Vagina (tissue), 2 donors: ENCODE measurements around the gene NYNRIN. TPM values are rescaled to one million over a fixed set of nuclear protein-coding genes. Genes with fewer than 3 reads are reported as not detected.

Experiments
- DNase-seq, 2 donors: peaks; one replicate each; pipeline ENCODE4 v3.0.0-alpha.2; 2017; ENCODE audit errors: extremely low spot score in 2 of 2
- H3K27ac ChIP-seq: fragments of 200-600 bp; sonication (generic); one replicate; pipeline ENCODE4 v1.5.1; 2019
- H3K27me3 ChIP-seq: fragments of 200-600 bp; sonication (generic); one replicate; pipeline ENCODE4 v1.5.1; 2019
- H3K36me3 ChIP-seq, 2 donors: fragments of 200-600 bp; sonication (generic); one replicate each; pipeline ENCODE4 v1.5.1; 2017 to 2019
- H3K4me1 ChIP-seq: fragments of 200-600 bp; sonication (generic); one replicate; pipeline ENCODE4 v1.5.1; 2019
- H3K4me3 ChIP-seq, 2 donors: fragments of 200-600 bp; sonication (generic); 1 replicate in 1 of 2; 2 replicates in 1 of 2; pipeline ENCODE4 v1.5.1; 2016 to 2019
- H3K9me3 ChIP-seq: fragments of 200-600 bp; sonication (generic); one replicate; pipeline ENCODE4 v1.5.1; 2019
- POLR2A ChIP-seq, 2 donors: fragments of 450-650 bp; IDR thresholded peaks; one replicate each; pipeline ENCODE4 v1.6.1; 2017; ENCODE audit warnings: antibody characterized with exemption in 2 of 2, mild to moderate bottlenecking in 2 of 2, moderate library complexity in 2 of 2
- POLR2AphosphoS5 ChIP-seq, 2 donors: sonication (generic); formaldehyde crosslinking; IDR thresholded peaks; one replicate each; pipeline ENCODE4 v1.9.0; 2017; ENCODE audit warnings: antibody characterized with exemption in 2 of 2, mild to moderate bottlenecking in 2 of 2, low read depth in 1 of 2; ENCODE audit not compliant: insufficient read depth in 1 of 2
- intact Hi-C: fragments of 100-400 bp; cut with DNase I; formaldehyde crosslinking; loops from one replicate; pipeline ENCODE4 v1.15.1; 2023
- total RNA-seq: library from RNA; depleted of rRNA; stranded (reverse); fragments of >200 nt; gene quantifications from one replicate; pipeline ENCODE4 v1.2.3, GENCODE V29; 2016
- TF ChIP-seq, protein P1 (sequence below), 3 experiments: fragments of 450-650 bp in 2 of 3; fragments of 200-600 bp in 1 of 3; sonication (generic) in 1 of 3; IDR thresholded peaks; one replicate each; pipeline ENCODE4 v1.5.1; 2017 to 2019; ENCODE audit warnings: antibody characterized with exemption in 3 of 3, mild to moderate bottlenecking in 2 of 3, moderate library complexity in 2 of 3

The NYNRIN gene
- total RNA-seq, 1 donor from 2014 or later = 14.7 TPM

DNA sequence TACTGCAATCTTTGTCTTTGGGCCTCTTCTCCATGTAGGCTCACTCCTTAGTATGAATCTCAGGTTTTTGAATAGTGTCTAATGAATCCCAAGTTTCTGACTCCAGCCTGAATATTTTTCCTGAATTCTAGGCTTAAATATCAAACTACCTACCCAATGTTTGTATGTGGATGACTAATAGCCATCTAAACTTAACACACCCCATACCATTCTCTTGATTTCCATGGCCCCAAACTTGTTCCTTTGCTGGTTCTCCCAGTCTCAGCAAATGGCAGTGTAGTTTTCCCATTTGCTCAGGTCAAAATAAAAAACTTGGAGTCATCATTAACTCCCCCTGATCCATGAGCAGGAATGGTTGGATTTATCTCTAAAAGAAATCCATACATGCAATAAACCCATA is 62.5 kb downstream of the NYNRIN start:
- no peak for DNase-seq
- Histone ChIP-seq H3K4me1 (no peaks in the 10 kb centered on the region), H3K27ac (no peak overlapping the region), H3K27me3 (no peaks in the 10 kb centered on the region), H3K9me3 (no peaks in the 10 kb centered on the region), H3K4me3 (no peak overlapping the region), H3K36me3 (no peaks in the 10 kb centered on the region)
- TF ChIP-seq POLR2A (IDR thresholded peaks at IDR 0.05) (no peak), POLR2AphosphoS5 (IDR thresholded peaks at IDR 0.05; ENCODE audit: insufficient read depth in 1 of 2, low read depth in 1 of 2) (no peak)
- TF ChIP-seq, protein P1, sequence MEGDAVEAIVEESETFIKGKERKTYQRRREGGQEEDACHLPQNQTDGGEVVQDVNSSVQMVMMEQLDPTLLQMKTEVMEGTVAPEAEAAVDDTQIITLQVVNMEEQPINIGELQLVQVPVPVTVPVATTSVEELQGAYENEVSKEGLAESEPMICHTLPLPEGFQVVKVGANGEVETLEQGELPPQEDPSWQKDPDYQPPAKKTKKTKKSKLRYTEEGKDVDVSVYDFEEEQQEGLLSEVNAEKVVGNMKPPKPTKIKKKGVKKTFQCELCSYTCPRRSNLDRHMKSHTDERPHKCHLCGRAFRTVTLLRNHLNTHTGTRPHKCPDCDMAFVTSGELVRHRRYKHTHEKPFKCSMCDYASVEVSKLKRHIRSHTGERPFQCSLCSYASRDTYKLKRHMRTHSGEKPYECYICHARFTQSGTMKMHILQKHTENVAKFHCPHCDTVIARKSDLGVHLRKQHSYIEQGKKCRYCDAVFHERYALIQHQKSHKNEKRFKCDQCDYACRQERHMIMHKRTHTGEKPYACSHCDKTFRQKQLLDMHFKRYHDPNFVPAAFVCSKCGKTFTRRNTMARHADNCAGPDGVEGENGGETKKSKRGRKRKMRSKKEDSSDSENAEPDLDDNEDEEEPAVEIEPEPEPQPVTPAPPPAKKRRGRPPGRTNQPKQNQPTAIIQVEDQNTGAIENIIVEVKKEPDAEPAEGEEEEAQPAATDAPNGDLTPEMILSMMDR (IDR thresholded peaks at IDR 0.05) = no peak
- intact Hi-C loops = no loop called here

- Histone ChIP-seq H3K4me3 (no peak overlapping the region), H3K4me1 (no peaks in the 10 kb centered on the region), H3K27me3 (no peaks in the 10 kb centered on the region), H3K36me3 (no peaks in the 10 kb centered on the region), H3K9me3 (no peaks in the 10 kb centered on the region), H3K27ac (no peak overlapping the region)
- intact Hi-C loops = no loop called here
- DNase-seq = no peak
- TF ChIP-seq POLR2AphosphoS5 (IDR thresholded peaks at IDR 0.05; ENCODE audit: insufficient read depth in 1 of 2, low read depth in 1 of 2) = no peak
- TF ChIP-seq POLR2A (IDR thresholded peaks at IDR 0.05) = no peak
- TF ChIP-seq, protein P1 (IDR thresholded peaks at IDR 0.05) = no peak
Observed at GRCh38 chr14:24463017-24463883, 64.4 kb downstream of the NYNRIN start.

DNA sequence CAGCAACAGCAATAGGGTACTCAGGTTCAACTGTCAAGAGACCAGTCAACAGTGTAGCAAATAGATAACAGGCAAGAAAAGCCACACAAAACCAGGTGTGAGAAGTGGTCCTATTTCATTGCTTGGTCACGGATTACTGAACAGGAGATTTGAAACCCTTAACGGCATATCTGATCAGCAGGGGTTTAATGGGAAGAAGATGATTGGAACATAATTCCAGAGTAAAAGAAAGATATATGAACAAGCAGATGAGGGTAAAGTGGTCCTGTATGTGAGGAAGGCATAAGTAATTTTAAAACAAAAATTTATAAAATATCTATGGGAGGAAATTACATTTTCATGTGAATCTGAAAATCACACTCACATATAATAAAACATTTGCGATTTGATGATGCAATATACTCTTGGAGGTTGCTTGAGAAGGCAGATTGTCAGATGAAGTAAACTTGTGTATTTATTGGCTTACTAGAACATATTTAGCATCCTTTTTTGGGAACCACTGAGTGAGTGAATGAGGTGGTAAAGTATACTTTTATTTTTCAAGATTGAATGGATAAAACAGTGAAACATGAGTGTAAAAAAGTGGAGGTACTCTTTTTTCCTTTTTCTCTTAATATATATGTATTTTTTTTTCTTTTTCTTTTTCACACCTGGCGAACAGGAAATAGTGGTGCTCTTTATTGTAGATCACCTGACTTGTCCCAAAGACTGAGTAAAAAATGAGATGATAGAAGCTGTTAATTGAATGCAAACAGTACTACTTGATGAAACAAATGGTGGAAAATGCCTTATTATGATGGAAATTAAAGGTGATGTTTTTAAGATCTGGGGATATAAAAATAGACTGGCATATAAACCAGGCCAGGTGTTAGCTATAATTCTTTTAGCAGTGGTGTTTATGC is 65.3 kb downstream of the NYNRIN start:
- H3K9me3 ChIP-seq = no peaks in the 10 kb centered on the region
- H3K36me3 ChIP-seq = no peaks in the 10 kb centered on the region
- intact Hi-C loops = no loop called here
- no peaks in the 10 kb centered on the region for H3K4me1 ChIP-seq
- no peak overlapping the region for H3K4me3 ChIP-seq
- no peak overlapping the region for H3K27ac ChIP-seq
- TF ChIP-seq POLR2AphosphoS5 (IDR thresholded peaks at IDR 0.05; ENCODE audit: insufficient read depth in 1 of 2, low read depth in 1 of 2) (no peak), POLR2A (IDR thresholded peaks at IDR 0.05) (no peak)
- TF ChIP-seq, protein P1 (IDR thresholded peaks at IDR 0.05) = no peak
- H3K27me3 ChIP-seq = no peaks in the 10 kb centered on the region
- no peak for DNase-seq

- intact Hi-C loops = no loop called here
- DNase-seq = no peak
- H3K36me3 ChIP-seq = no peaks in the 10 kb centered on the region
- TF ChIP-seq, protein P1 (IDR thresholded peaks at IDR 0.05) = no peak
- no peak for TF ChIP-seq POLR2AphosphoS5 (IDR thresholded peaks at IDR 0.05; ENCODE audit: insufficient read depth in 1 of 2, low read depth in 1 of 2)
- no peak for TF ChIP-seq POLR2A (IDR thresholded peaks at IDR 0.05)
- H3K27me3 ChIP-seq = no peaks in the 10 kb centered on the region
- no peak overlapping the region for H3K4me3 ChIP-seq
- H3K27ac ChIP-seq = no peak overlapping the region
- H3K4me1 ChIP-seq = no peaks in the 10 kb centered on the region
- no peaks in the 10 kb centered on the region for H3K9me3 ChIP-seq
Observed at GRCh38 chr14:24465368-24465767, 66.6 kb downstream of the NYNRIN start.
